Uterus (tissue), 4 donors: ENCODE measurements around the gene DDX39A. TPM values are rescaled to one million over a fixed set of nuclear protein-coding genes. Genes with fewer than 3 reads are reported as not detected.
"Not testable (repeated sequence)": the region's sequence is repeated elsewhere in the genome, so short reads cannot be mapped to it uniquely, and the experiment has no call there.

Source experiments
- DNase-seq, 2 donors: peaks; one replicate each; pipeline ENCODE4 v3.0.0-alpha.2; 2019 to 2020
- H3K27ac ChIP-seq, 2 donors: fragments of 200-600 bp; sonication (generic); 1 replicate in 1 of 2; 2 replicates in 1 of 2; pipeline ENCODE4 v1.5.1; 2016 to 2018
- H3K27me3 ChIP-seq, 2 donors: fragments of 200-600 bp; sonication (generic); one replicate each; pipeline ENCODE4 v1.5.1; 2018 to 2019; ENCODE audit warnings: control low read depth in 1 of 2
- H3K36me3 ChIP-seq, 2 donors: fragments of 200-600 bp; sonication (generic); one replicate each; pipeline ENCODE4 v1.5.1; 2019; ENCODE audit warnings: control low read depth in 1 of 2
- H3K4me1 ChIP-seq, 2 donors: fragments of 200-600 bp; sonication (generic); one replicate each; pipeline ENCODE4 v1.5.1; 2018 to 2019; ENCODE audit warnings: control low read depth in 1 of 2
- H3K4me3 ChIP-seq, 2 donors: fragments of 200-600 bp; sonication (generic); 1 replicate in 1 of 2; 2 replicates in 1 of 2; pipeline ENCODE4 v1.5.1; 2018 to 2019; ENCODE audit warnings: mild to moderate bottlenecking in 1 of 2
- H3K9me3 ChIP-seq, 2 donors: fragments of 200-600 bp; sonication (generic); one replicate each; pipeline ENCODE4 v1.5.1; 2019; ENCODE audit warnings: control low read depth in 1 of 2
- CTCF ChIP-seq, 4 experiments: fragments of 200-600 bp in 2 of 4; fragments of 450-650 bp in 2 of 4; sonication (generic) in 2 of 4; IDR thresholded peaks; one replicate each; pipeline ENCODE4 v1.5.1; 2016 to 2019; ENCODE audit warnings: antibody characterized with exemption in 4 of 4, mild to moderate bottlenecking in 2 of 4, moderate library complexity in 1 of 4
- POLR2A ChIP-seq, 2 donors: fragments of 450-650 bp; IDR thresholded peaks; one replicate each; pipeline ENCODE4 v1.6.1; 2016; ENCODE audit warnings: antibody characterized with exemption in 2 of 2, mild to moderate bottlenecking in 1 of 2, moderate library complexity in 1 of 2
- intact Hi-C: fragments of 100-400 bp; cut with DNase I; formaldehyde crosslinking; loops from one replicate; pipeline ENCODE4 v1.15.1; 2023; ENCODE audit warnings: low total_unique reads
- total RNA-seq, 4 donors: library from RNA; depleted of rRNA in 3 of 4; stranded (reverse); fragments of >200 nt in 3 of 4; gene quantifications; one replicate each; pipeline versions ENCODE4 v1.1.0 to v1.2.4, GENCODE V29; 2014 to 2023
- donor health status: DM: yes; HTN: yes; CAD: no.

Gene DDX39A
- total RNA-seq, 4 donors from 2014 or later: 41.3 to 91.2 (median 52.8) TPM

GRCh38 chr19:14368011-14368513 lies 51.1 kb downstream of the DDX39A start:
- DNase-seq: no peak
- Histone ChIP-seq H3K27me3 (no peaks in the 10 kb centered on the region), H3K36me3 (no peaks in the 10 kb centered on the region), H3K9me3 (no peaks in the 10 kb centered on the region), H3K27ac (peak overlapping the region; percentile 36 to 55), H3K4me1 (peaks cover 8 to 9% of the 10 kb centered on the region in 2 donors), H3K4me3 (no peak overlapping the region)
- TF ChIP-seq CTCF (IDR thresholded peaks at IDR 0.05) (no peak), POLR2A (IDR thresholded peaks at IDR 0.05) (no peak)
- intact Hi-C loops: no loop called here

GRCh38 chr19:14367016-14367415 lies 52.1 kb downstream of the DDX39A start:
- H3K9me3 ChIP-seq: no peaks in the 10 kb centered on the region
- no peak for DNase-seq
- H3K36me3 ChIP-seq: no peaks in the 10 kb centered on the region
- intact Hi-C loops: no loop called here
- peaks cover 8 to 9% of the 10 kb centered on the region in 2 donors for H3K4me1 ChIP-seq
- H3K27me3 ChIP-seq: no peaks in the 10 kb centered on the region
- no peak overlapping the region for H3K4me3 ChIP-seq
- H3K27ac ChIP-seq: peak overlapping the region in 1 of 2 donors; percentile 55
- TF ChIP-seq CTCF (IDR thresholded peaks at IDR 0.05): no peak
- TF ChIP-seq POLR2A (IDR thresholded peaks at IDR 0.05): no peak

- intact Hi-C loops: no loop called here
- peaks cover 8 to 9% of the 10 kb centered on the region in 2 donors for H3K4me1 ChIP-seq
- H3K27ac ChIP-seq: peak overlapping the region in 1 of 2 donors; percentile 21
Observed at GRCh38 chr19:14366529-14366928, 52.6 kb downstream of the DDX39A start.

GRCh38 chr19:14364098-14364443 lies 55.1 kb downstream of the DDX39A start:
- H3K9me3 ChIP-seq, H3K4me3 ChIP-seq, H3K4me1 ChIP-seq, DNase-seq, H3K27me3 ChIP-seq, intact Hi-C loops, H3K36me3 ChIP-seq: not testable (repeated sequence)
- peak overlapping the region; percentile 88 to 93 for H3K27ac ChIP-seq

More at GRCh38 chr19:14366529-14366928, 52.6 kb downstream of the DDX39A start:
- Histone ChIP-seq H3K36me3 (no peaks in the 10 kb centered on the region), H3K4me3 (no peak overlapping the region), H3K9me3 (no peaks in the 10 kb centered on the region), H3K27me3 (no peaks in the 10 kb centered on the region)
- no peak for TF ChIP-seq CTCF (IDR thresholded peaks at IDR 0.05)
- TF ChIP-seq POLR2A (IDR thresholded peaks at IDR 0.05): no peak
- DNase-seq: peak in 1 of 2 donors; percentile 63

GRCh38 chr19:14363183-14364097 lies 55.7 kb downstream of the DDX39A start:
- peak; percentile 92 to 97 for DNase-seq

More at GRCh38 chr19:14363183-14364097, 55.7 kb downstream of the DDX39A start:
- no peaks in the 10 kb centered on the region for H3K9me3 ChIP-seq
- intact Hi-C loops: no loop called here
- TF ChIP-seq CTCF (IDR thresholded peaks at IDR 0.05): no peak
- TF ChIP-seq POLR2A (IDR thresholded peaks at IDR 0.05): peak in 1 of 2 donors; percentile 12
- H3K27me3 ChIP-seq: no peaks in the 10 kb centered on the region
- H3K4me3 ChIP-seq: peak overlapping the region in 1 of 2 donors; percentile 3
- H3K36me3 ChIP-seq: no peaks in the 10 kb centered on the region
- peak overlapping the region; percentile 88 to 93 for H3K27ac ChIP-seq
- H3K4me1 ChIP-seq: peaks cover 0 to 5% of the 10 kb centered on the region in 2 donors
